SU-DHL-6 (cell line): ENCODE results near the gene EVX2.

ENCODE experiments used
- CTCF ChIP-seq: fragments of 200-600 bp; sonication (generic); IDR thresholded peaks from one replicate; pipeline ENCODE4 v1.5.1; 2017; ENCODE audit warnings: antibody characterized with exemption, mild to moderate bottlenecking, low read length, moderate library complexity; ENCODE audit not compliant: insufficient read depth, poor library complexity, severe bottlenecking
- EZH2phosphoT487 ChIP-seq: fragments of 200-600 bp; sonication (generic), shearing (Covaris generic); conservative IDR thresholded peaks from 2 replicates; pipeline ENCODE4 v1.6.1; 2018; ENCODE audit warnings: mild to moderate bottlenecking, antibody characterized with exemption, low read length, moderate library complexity, mixed read lengths

- no peak for TF ChIP-seq CTCF
- no peak for TF ChIP-seq EZH2phosphoT487
Measured at GRCh38 chr2:176027806-176028205, 56.0 kb downstream of the EVX2 start.
